Measurements from ENCODE around the gene ITGA1.
"Not testable (repeated sequence)": the region's sequence is repeated elsewhere in the genome, so short reads cannot be mapped to it uniquely, and the experiment has no call there.

ITGA1 gene

GRCh38 chr5:52950686-52951085 lies 163.0 kb downstream of the ITGA1 start:
- DNase-seq (ENCODE audit: low read depth in 2 of 2), result no peak

DNA sequence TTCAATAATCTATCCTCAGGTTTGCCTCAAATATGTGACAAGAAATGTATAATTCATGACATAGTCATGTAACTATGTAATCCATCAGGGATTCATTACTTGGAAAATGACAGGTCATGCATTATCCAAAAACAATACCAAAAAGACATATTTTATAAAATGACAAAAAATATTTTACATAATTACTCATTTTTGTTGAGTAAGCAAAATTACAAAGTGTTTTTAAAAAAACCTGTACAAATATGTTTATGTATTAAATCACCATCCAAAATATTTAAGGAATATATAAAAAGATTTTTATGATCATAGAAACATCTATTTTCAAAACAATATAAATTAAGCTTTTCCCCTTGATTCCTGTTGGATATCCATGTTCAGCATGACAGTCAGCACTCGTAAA lies 164.8 kb downstream of the ITGA1 start:
- no peak for DNase-seq (ENCODE audit: low read depth in 2 of 2)

GRCh38 chr5:52956014-52956413 lies 168.3 kb downstream of the ITGA1 start:
- no peak for DNase-seq (ENCODE audit: low read depth in 2 of 2)

DNA sequence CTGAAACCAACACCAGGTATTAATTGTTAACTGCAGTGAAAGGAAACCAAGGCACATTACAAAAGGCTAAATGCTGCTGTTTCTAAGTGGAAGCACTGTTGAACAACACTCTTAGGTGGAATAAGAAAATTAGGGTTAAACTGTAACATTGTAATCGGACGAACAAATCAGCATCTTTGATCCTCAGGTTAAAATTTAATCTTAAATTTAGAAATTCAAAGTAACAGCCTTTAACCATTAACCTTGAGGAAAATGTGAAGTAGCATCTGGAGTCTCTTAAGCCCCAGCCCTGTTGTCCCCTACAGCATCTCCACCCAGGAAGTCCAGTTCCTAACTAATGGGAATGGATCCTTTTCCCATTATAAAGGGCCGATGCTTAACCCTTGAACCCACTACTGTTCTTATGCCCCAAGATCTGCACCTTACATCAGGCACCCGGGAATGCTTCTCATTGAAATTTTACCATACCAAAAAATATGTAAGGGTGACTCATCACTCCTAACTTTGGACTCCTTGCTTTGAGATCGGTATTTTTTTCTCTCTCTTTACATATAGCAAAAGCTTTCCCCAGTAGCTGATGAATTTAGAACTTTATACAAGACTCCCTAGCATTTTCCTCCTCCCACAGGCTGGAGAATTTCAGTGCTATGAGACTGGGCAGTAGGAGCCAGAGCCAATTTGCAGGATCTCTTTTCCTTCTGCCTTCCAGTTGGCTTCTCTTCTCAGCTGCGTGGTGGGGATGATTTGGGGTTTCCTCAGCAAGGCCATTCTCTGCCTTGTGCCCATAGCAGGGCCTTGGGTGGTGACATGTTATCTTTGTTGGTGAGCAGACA lies 169.4 kb downstream of the ITGA1 start:
- DNase-seq (ENCODE audit: low read depth in 2 of 2), result no peak

DNA sequence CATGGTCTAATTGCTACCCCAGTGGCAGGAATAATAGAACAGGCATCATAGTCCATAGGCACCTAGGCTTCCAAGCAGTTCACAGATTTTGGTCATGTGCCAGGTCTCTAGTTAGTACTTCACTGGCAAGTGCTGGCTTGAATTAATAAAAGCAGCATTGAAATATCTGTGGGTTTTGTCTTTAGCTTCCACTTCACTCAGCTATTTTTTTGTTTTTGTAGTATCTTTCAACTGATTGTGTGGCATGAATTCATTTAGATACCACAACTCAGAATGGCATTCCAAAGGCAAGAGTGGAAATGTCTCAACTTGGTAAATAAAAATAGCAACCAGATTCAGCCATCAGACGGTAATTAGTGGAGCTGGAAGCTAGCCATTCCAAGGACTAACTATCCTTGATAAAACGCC lies 173.6 kb downstream of the ITGA1 start:
- no peak for DNase-seq (ENCODE audit: low read depth in 2 of 2)

DNA sequence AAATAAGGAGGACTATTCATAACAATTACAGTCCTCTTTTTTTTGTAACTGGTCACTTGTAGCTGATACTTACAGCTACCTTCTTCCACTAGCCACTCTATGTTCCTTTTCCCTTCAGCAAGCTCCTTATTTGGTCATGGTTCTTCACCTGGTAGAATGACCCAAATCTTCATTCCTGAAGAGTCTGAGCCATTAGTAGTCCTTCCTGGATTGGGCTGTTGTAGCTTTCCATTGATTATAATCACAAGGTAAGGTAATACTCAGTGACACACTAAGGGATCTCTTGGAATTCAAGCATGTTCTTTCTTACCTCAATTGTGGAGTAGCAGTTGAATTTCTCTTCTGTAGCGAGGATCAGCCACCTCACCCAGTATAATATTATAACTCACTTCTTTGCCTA lies 175.9 kb downstream of the ITGA1 start:
- no peak for DNase-seq (ENCODE audit: low read depth in 2 of 2)

GRCh38 chr5:52964138-52964537 lies 176.4 kb downstream of the ITGA1 start:
- DNase-seq (ENCODE audit: low read depth in 2 of 2), result no peak

DNA sequence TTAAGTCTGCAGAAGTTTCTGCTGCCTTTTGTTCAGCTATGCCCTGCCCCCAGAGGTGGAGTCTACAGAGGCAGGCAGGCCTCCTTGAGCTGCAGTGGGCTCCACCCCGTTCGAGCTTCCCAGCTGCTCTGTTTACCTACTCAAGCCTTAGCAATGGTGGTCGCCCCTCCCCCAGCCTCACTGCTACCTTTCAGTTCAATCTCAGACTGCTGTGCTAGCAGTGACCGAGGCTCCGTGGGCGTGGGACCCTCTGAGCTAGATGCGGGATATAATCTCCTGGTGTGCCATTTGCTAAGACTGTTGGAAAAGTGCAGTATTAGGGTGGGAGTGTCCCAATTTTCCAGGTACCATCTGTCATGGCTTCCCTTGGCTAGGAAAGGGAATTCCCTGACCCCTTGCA lies 188.4 kb downstream of the ITGA1 start:
- DNase-seq (ENCODE audit: low read depth in 2 of 2), result not testable (repeated sequence)

GRCh38 chr5:52977264-52977897 lies 189.7 kb downstream of the ITGA1 start:
- DNase-seq (ENCODE audit: low read depth in 2 of 2), result no peak

- DNase-seq (ENCODE audit: low read depth in 2 of 2), result no peak
Observed at GRCh38 chr5:52981507-52981906, 193.8 kb downstream of the ITGA1 start.

DNA sequence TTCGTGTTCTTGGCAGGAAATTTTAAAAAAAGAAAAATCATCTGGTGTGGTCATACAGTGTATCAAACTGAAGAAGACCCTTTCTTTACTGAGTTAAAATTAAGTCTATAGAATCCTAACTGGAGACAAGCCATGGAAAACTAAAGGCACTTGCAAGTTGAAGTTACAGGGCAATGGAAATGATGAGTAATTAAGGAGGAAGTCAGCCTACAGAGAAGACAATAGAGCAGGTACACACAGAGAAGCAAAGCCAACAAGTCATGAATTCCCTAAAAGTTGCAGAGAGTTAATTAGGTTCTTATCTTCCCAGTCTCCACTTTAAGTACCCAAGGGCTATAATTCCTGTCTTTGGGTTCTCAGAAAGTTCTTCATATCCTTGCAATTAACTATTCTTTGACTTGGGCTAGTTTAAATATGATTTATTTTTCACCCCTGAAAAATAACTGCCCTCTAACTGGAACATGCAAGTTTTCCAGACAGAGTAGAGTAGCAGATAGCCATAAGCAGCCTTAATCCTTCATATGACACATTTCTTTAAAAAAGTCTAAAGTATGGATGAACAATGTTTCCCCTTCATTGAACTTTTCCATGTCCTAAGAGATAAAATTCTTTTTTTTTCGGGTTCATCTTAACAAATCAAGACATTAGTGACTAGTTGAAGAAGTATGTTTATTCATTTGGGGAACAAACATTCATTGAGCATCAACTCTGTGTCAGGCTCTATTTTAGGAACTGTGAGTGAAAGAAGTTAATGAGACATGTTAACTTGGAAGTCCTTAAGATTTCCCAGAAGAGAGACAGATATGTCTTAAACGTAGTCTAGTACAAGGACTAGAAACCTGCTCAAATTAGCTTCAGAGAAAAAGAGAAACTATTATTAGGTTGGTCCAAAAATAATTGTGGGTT lies 196.3 kb downstream of the ITGA1 start:
- no peak for DNase-seq (ENCODE audit: low read depth in 2 of 2)

GRCh38 chr5:52985306-52985705 lies 197.6 kb downstream of the ITGA1 start:
- DNase-seq (ENCODE audit: low read depth in 2 of 2), result no peak

DNA sequence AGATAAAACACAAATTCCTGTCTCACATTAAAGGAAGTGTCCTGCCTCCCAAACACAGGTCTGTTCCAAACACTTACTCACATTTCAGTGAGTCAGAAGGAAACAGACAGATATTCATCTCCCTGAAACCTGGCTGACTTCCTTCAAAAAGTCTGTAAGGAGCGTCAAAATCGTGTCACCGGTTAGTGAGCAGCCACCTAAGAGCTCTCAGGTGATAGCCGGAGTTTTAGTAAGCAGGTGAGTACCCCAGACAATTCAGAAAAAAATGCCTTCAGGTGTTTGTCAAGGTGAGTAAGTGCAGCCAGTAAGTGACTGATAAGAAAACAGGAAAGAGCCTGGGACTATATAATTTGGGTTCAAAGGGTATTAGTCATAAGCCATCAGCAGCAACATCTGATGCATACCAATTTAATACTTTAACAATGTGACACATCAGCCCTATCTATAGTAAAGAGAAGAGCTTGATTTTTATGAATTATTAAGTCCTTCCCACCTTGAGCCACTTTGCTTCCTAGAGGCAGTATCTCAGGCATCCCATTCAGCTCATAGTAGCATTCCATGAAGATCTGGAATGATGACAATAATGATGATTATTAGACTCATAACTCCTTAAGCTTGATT lies 200.1 kb downstream of the ITGA1 start:
- no peak for DNase-seq (ENCODE audit: low read depth in 2 of 2)

GRCh38 chr5:52988335-52989024 lies 200.8 kb downstream of the ITGA1 start:
- DNase-seq (ENCODE audit: low read depth in 2 of 2), result no peak

DNA sequence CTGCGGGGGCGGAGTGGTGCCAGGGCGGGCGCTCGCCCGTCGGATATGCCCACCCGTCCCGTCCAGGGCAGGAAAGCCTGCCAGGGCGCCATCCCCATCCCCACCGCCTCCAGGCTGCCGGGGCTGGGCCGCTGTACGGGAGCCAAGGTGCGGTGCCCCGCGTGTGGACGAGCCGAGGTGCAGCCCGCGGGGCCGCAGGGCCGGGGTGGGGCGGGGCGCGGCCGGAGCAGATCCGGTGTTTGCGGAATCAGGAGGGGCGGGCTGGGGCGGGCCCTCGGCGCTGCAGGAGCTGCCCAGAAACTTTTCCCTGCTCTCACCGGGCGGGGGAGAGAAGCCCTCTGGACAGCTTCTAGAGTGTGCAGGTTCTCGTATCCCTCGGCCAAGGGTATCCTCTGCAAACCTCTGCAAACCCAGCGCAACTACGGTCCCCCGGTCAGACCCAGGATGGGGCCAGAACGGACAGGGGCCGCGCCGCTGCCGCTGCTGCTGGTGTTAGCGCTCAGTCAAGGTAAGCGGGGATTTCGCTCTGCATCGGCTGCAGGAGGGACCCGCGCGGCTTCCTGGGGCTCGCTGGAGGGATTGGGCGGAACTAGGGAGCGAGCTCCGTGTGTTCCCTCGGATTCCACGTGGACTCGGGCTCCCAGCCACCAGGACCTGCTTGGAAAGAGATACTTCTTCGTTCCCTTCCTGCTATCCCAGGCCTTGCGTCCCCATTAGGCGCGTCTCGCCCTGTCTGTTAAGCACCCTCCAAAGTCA lies 201.5 kb downstream of the ITGA1 start, which contains the start of gene ITGA2:
TSS of gene ITGA2 (plus strand) at position 328 of the 756 bp plus-strand sequence. CDS start at position 445, 117 bp downstream.
- no peak for DNase-seq (ENCODE audit: low read depth in 2 of 2)

GRCh38 chr5:52989781-52990527 lies 202.2 kb downstream of the ITGA1 start:
- DNase-seq (ENCODE audit: low read depth in 2 of 2), result no peak

- no peak for DNase-seq (ENCODE audit: low read depth in 2 of 2)
Observed at GRCh38 chr5:52990528-52990925, 202.8 kb downstream of the ITGA1 start.

GRCh38 chr5:52993367-52993766 lies 205.7 kb downstream of the ITGA1 start:
- DNase-seq (ENCODE audit: low read depth in 2 of 2), result no peak

GRCh38 chr5:52994266-52994665 lies 206.6 kb downstream of the ITGA1 start:
- no peak for DNase-seq (ENCODE audit: low read depth in 2 of 2)

- DNase-seq (ENCODE audit: low read depth in 2 of 2), result no peak
Observed at GRCh38 chr5:52995095-52995494, 207.4 kb downstream of the ITGA1 start.
